Measurements from ENCODE around the gene FAM117A. TPM values are rescaled to one million over a fixed set of nuclear protein-coding genes. Genes with fewer than 3 reads are reported as not detected.

Gene FAM117A
- total and polyA plus RNA-seq, 2 donors (not counting 1 experiment from before 2014, with no cell fraction given) = 93.4 to 162 TPM

GRCh38 chr17:49752508-49752907 is 11.4 kb downstream of the FAM117A start:
- peaks cover 28% of the 10 kb centered on the region for H4K20me1 ChIP-seq (ENCODE audit: control insufficient read depth, insufficient read depth, low read length, poor library complexity, severe bottlenecking)
- no peak overlapping the region for H3K4me3 ChIP-seq (ENCODE audit: control extremely low read depth in 1 of 5, extremely low read depth in 1 of 5, insufficient read depth in 1 of 5, low read depth in 2 of 5, low read length in 4 of 5)
- Mint-ChIP-seq H3K9me3 (ENCODE audit: insufficient read depth) (no peaks in the 10 kb centered on the region), H3K27ac (peak overlapping the region; percentile 86), H3K4me3 (peak overlapping the region; percentile 21), H3K4me1 (peaks cover 75% of the 10 kb centered on the region), H3K27me3 (no peaks in the 10 kb centered on the region)
- intact Hi-C loops (cut with micrococcal nuclease) = no loop called here
- ChIA-PET CTCF (interaction anchor here (0.5 to 1.8 kb wide), 6 partner anchors 10 to 185 kb away, joined by 3 to 5 read pairs (median 3); partner anchors contain the start of gene FAM117A), POLR2A (interaction anchor here (0.6 to 1.3 kb wide), 5 partner anchors 8 to 406 kb away, joined by 3 to 5 read pairs (median 4); partner anchors contain the start of genes FAM117A and KAT7)
- no peaks in the 10 kb centered on the region for H3K27me3 ChIP-seq (replicated peaks in 1 of 4; ENCODE audit: control extremely low read depth in 1 of 4, control insufficient read depth in 3 of 4, insufficient read depth in 4 of 4, low read length in 3 of 4)
- H3K4me1 ChIP-seq (ENCODE audit: control insufficient read depth in 2 of 2, insufficient read depth in 2 of 2, low read length in 2 of 2) = peaks cover 42 to 62% of the 10 kb centered on the region in 2 donors
- no peak overlapping the region for H2AFZ ChIP-seq (ENCODE audit: insufficient read depth, low read depth, low read length, poor library complexity, severe bottlenecking)
- no peak overlapping the region for H3K9ac ChIP-seq (ENCODE audit: low read length)
- H3K4me2 ChIP-seq (replicated peaks; ENCODE audit: low read depth, low read length, poor library complexity, severe bottlenecking) = no peak overlapping the region
- H3K9me3 ChIP-seq (ENCODE audit: control extremely low read depth in 1 of 3, control insufficient read depth in 2 of 3, insufficient read depth in 1 of 3, low read length in 2 of 3) = no peaks in the 10 kb centered on the region
- peak overlapping the region in 1 of 2 donors; percentile 56 for H3K27ac ChIP-seq (ENCODE audit: low read length in 2 of 2)
- no peak for ATAC-seq (ENCODE audit: low read depth)
- DNase-seq = no peak
- TF ChIP-seq EZH2 (IDR thresholded peaks at IDR 0.05; ENCODE audit: borderline replicate concordance, insufficient read depth, low read depth, low read length, poor library complexity, severe bottlenecking) = no peak
- TF ChIP-seq CTCF (IDR thresholded peaks at IDR 0.05) = no peak
- peaks cover 95% of the 10 kb centered on the region for H3K79me2 ChIP-seq (ENCODE audit: control insufficient read depth, insufficient read depth, low read length)
- WGBS (ENCODE audit: insufficient coverage) = 17% methylated on average over 1 of the region's 3 CpGs
- H3K36me3 ChIP-seq (replicated peaks in 1 of 2; ENCODE audit: control extremely low read depth in 1 of 2, control insufficient read depth in 1 of 2, extremely low read depth in 1 of 2, insufficient read depth in 2 of 2, low read length in 1 of 2) = peaks cover 5 to 35% of the 10 kb centered on the region in 2 experiments

- no peak for ATAC-seq (ENCODE audit: low read depth)
- CTCF ChIA-PET = interaction anchor here (1.6 to 5.3 kb wide), 2 partner anchors 11 to 12 kb away, joined by 4 to 55 read pairs; partner anchors contain the start of gene FAM117A
- 96% methylated on average over 2 of the region's 3 CpGs for WGBS (ENCODE audit: insufficient coverage)
- Mint-ChIP-seq H3K4me3 (peak overlapping the region; percentile 7), H3K9me3 (ENCODE audit: insufficient read depth) (no peaks in the 10 kb centered on the region), H3K4me1 (peaks cover 80% of the 10 kb centered on the region), H3K27me3 (no peaks in the 10 kb centered on the region), H3K27ac (peak overlapping the region; percentile 61)
- POLR2A ChIA-PET = interaction anchor here (0.7 to 5.9 kb wide), 3 partner anchors 13 to 433 kb away, joined by 6 to 75 read pairs (median 15); partner anchors contain the start of genes FAM117A and KAT7
- no peak for DNase-seq
- Histone ChIP-seq H3K27ac (ENCODE audit: low read length in 2 of 2) (peak overlapping the region; percentile 56 to 95), H3K79me2 (ENCODE audit: control insufficient read depth, insufficient read depth, low read length) (peaks cover 88% of the 10 kb centered on the region), H3K27me3 (replicated peaks in 1 of 4; ENCODE audit: control extremely low read depth in 1 of 4, control insufficient read depth in 3 of 4, insufficient read depth in 4 of 4, low read length in 3 of 4) (no peaks in the 10 kb centered on the region), H3K9ac (ENCODE audit: low read length) (no peak overlapping the region), H3K4me2 (replicated peaks; ENCODE audit: low read depth, low read length, poor library complexity, severe bottlenecking) (no peak overlapping the region), H3K4me3 (ENCODE audit: control extremely low read depth in 1 of 5, extremely low read depth in 1 of 5, insufficient read depth in 1 of 5, low read depth in 2 of 5, low read length in 4 of 5) (no peak overlapping the region), H3K9me3 (ENCODE audit: control extremely low read depth in 1 of 3, control insufficient read depth in 2 of 3, insufficient read depth in 1 of 3, low read length in 2 of 3) (no peaks in the 10 kb centered on the region), H4K20me1 (ENCODE audit: control insufficient read depth, insufficient read depth, low read length, poor library complexity, severe bottlenecking) (peaks cover 5% of the 10 kb centered on the region), H3K36me3 (replicated peaks in 1 of 2; ENCODE audit: control extremely low read depth in 1 of 2, control insufficient read depth in 1 of 2, extremely low read depth in 1 of 2, insufficient read depth in 2 of 2, low read length in 1 of 2) (peaks cover 0 to 17% of the 10 kb centered on the region in 2 experiments), H2AFZ (ENCODE audit: insufficient read depth, low read depth, low read length, poor library complexity, severe bottlenecking) (no peak overlapping the region), H3K4me1 (ENCODE audit: control insufficient read depth in 2 of 2, insufficient read depth in 2 of 2, low read length in 2 of 2) (peaks cover 59 to 71% of the 10 kb centered on the region in 2 donors)
- intact Hi-C loops (cut with micrococcal nuclease) = no loop called here
- TF ChIP-seq CTCF (IDR thresholded peaks at IDR 0.05) (no peak), EZH2 (IDR thresholded peaks at IDR 0.05; ENCODE audit: borderline replicate concordance, insufficient read depth, low read depth, low read length, poor library complexity, severe bottlenecking) (no peak)
Observed at GRCh38 chr17:49749730-49750129, 14.2 kb downstream of the FAM117A start.

Measured in B cell (primary cell).